Muscle of back (tissue), 11 donors: ENCODE data around the gene FAM107B. TPM values are rescaled to one million over a fixed set of nuclear protein-coding genes. Genes with fewer than 3 reads are reported as not detected.

ENCODE experiments used
- DNase-seq, 3 donors: peaks; one replicate each; pipeline versions ENCODE4 v3.0.0 to v3.0.0-alpha.2; 2013
- polyA plus RNA-seq, 10 donors: library from polyadenylated mRNA; unstranded; fragments of 120-200 nt; gene quantifications; one replicate each; pipeline ENCODE4 v1.2.1, GENCODE V29; 2013; ENCODE audit not compliant: insufficient read length in 10 of 10

Gene FAM107B
- polyA plus RNA-seq, 10 donors = 17.8 to 30.9 (median 23.3) TPM

DNA sequence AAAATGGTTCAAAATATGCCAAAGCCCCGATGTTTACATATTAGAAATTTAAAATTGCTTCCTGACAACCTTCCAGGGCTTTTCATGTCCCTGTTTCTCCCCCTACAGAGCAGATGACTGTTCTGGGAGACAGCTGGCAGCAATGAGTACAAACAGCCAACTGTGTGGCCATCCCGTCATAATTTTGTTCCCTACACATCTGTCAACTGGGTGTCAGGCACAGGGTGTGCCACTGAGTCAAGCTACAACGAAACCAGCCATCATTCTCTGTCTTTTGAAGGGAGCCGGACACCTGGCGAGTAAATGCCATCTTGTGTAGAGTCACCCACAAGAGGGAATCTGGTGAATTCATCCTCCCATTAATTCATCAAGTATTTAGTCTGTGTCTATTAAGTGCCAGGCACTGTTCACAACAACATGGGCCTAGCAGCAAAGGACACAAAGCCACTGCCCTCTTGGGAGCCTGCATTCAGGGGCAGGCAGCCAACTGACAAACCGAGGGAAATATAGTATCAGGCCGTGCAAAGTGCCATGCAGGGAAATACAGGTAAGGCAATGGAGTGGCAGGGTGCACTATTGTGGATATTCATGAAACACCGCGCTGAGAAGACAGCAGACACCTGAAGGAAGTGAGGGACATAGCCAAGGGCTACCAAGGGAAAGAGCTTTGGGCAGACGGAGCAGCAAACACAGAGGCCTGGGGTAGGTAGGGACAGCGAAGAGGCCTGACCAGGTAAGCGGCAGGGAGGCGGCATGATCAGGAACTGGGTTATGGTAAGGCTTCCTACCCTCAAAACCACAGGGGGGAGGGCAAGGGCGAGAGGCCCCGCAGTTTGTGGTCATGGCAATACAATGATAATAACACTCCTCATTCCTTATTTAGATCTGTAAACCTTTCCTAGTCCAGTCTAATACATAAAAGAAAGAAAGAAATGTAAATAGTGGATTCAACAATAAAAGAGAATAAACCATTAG, 213.6 kb downstream of the FAM107B start:
- DNase-seq = no peak

DNA sequence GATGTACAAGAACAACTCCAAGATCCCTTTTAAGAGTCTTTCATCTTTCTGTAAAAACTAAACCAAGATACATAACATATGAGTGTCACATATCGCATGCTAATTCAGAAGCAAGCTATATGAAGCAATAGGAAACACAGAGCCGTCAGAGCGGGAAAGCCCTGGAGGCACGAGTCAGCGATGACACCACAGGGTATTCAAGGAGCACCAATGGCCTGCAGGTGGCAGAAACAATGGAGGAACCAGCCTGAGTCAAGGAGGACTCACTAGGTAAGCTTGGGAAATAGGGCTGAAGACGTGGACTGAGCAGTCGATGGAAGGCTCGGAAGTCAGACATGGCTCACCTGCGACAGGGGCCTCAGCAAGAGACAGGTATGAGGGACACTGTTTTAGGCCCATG, 214.4 kb downstream of the FAM107B start:
- no peak for DNase-seq

DNA sequence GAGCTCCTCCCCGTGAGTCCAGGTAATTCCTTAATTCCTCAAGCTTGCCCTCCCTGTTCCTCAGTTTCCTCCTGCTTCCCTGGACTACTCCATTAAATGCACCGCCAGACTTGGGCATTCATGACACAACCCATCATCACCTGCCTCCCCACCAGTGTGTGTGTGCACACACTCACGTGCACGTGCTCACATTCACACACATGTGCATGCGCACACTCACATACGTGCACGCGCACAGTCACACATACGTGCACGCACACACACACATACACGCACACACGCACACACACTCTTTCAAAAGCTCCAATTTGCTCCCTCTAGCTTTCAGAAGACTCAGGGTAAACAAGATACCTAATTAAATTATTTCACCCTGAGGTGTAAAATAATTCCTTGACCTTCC, 216.7 kb downstream of the FAM107B start:
- DNase-seq = no peak

DNA sequence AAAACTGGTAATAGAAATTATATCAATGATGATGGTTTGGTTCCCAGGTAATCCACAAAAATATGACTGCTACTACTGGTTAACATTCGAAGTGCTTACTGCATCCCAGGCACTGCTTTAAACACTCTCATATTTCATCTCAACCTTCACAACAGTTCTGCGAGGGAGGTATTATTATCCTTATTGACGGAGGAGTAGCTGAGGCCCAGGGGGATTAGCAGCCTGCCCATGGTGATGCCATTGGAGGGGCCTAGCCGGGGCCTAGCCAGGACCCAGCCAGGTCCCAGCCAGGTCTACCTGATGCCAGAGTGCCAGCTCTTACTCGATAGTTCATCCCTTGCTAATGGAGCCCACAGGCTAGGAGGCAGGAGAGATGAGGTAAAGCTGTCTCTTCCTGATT, 217.1 kb downstream of the FAM107B start:
- DNase-seq = no peak

DNA sequence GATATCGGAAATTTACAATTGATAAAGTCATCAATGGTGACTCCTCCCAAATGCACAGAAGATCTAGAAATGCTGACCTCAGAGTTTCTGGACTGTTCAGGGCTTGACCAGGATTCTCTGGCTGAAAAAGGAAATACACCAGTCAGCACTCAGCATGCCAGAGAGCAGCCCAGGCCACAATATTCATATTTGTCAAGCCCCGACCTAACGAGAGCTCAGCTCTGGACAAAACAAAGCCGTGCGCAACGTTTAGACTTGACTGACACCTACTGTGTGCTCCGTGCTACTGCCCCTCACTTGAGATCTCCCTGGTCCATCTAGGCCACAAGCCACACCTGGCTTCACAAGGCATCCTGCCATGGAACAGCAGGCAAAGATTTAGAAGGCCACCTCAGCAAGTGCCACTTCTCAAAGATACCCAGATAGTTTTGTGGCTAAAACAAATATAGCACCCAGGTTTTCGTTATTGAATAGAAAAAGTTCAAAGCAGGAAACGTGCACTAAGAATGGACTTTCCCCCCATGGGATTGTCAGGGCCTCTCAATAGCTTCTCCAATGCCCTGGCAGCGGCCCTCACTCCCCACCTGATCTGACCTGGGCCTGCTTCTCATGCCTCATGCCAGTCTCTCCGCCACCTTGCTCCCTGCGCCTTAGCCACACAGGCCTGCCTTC, 218.3 kb downstream of the FAM107B start:
- no peak for DNase-seq

DNA sequence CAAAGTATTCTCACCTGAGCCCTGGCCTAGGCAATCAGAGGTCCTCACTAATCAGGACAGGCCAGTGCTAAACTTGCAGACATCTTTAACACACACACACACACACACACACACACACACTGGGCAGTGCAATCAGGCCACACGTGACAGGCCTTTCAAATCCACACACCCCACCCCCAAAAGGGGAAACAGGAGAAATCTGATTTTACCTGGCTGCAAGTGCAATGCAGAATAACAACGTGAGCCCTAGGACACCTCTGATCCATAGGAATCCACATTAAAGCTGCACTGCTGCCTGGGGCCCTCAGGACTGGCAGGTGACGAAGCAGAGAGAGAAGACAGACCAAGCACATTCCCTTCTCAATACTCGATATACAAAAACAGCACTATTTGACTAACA, 218.9 kb downstream of the FAM107B start:
- DNase-seq = no peak

DNA sequence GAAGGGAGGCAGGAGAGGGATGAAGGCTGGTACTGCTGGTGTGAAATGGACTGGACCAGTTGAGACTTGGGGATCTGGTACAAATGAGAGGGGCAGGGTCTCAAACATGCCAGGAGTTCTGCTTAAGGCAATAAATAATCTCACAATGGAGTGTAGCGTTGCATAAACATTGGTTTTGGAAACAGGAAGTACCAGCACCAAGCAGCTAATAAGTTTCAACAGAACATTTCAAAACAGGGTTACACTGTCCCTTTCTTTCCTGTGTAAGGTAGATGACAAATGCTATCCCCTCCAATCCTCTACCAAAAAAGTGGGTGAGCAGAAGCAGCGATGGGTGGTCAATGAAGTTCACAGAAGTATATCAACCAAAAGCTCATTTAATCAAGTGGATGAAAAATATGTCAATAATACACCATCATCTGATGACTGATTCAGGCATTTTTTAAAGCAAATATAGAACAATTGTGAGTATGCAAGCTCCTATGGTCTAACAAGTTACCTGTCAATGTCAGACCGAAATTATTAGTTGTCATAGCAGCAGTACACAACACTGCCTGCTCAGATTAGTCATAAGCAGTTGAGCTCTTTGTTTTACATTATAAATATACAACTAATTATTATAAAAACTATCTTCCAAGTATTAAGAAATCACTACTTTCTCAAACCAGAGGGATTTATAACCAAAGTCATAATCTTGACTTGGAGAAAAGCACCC, 220.0 kb downstream of the FAM107B start:
- DNase-seq = no peak

DNA sequence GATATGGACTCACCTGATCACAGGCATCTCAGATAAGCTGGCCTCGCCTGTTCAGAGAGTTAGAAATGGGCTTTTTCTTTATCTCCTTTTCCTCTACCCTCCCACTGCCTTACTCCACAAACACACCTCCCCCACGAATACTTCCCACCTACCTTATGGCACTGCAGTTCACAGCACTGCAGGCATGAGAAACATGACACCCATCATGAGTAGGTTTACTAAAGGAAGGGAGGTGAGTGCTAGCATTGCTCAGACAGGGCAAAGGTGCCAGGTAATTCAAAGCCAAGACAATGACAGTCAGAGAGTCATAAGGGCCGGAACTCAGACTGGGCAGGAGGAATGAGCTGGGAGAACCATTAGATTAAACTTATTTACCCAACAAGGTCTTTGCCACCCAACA, 220.6 kb downstream of the FAM107B start:
- no peak for DNase-seq

DNA sequence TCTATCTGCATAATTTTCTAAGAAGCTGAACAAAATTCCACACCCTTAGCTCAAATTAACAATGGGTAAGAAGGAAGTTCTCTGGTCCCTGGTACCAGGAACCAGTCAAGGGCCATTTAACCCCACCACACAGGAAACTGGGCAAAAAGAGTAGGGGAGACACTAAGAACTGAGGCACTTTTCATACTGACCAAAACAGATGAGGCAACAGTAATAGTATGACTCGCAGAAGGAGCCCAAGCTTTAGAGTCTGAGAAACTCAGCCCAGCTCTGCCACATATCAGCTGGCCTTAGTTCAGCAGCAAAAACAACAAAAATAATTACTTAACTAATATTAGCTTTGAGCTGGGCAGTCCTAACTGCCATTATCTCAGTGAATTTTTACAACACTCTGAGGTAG, 221.2 kb downstream of the FAM107B start:
- no peak for DNase-seq

DNA sequence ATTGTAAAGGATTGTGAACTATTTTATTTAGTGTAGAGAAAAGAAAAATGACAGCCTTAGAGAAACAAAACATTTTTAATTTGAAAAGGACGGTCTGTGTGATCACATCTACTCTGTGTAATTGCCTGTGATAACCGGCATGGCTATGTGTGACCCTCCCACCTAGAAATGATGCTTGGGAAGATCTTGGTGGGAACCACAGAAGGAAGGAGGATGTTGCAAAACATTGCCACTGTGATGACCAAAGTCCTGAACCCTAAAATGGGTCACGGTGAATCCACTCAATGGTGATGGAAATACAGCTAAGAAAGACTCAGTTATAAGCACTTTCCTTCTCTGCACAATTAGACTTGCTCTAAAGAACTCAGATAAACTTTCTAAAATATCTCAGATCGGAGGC, 222.7 kb downstream of the FAM107B start:
- DNase-seq = no peak

DNA sequence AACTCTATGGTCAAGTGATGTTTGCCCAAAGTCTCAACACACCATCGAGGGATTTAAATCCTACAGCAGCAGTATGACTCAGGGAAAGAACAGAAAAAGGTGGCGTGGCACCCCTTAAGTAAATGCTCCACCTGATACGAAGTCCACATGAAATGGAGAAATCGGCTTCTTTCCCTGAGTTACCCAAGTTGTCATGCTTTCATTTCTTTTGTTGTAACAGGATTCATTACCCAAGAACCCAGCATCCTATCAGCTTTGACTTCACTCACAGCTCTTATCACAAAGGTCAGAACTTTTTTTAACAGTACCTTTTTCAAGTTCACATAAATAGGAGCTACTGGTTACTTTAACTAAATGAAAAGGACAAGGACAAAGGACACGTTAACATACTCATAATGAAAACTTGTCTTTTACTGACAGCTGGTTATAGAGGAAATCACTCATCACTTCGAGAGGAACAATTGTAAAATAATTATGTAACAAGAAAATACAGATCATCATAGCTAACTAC, 224.2 kb downstream of the FAM107B start:
- no peak for DNase-seq

DNA sequence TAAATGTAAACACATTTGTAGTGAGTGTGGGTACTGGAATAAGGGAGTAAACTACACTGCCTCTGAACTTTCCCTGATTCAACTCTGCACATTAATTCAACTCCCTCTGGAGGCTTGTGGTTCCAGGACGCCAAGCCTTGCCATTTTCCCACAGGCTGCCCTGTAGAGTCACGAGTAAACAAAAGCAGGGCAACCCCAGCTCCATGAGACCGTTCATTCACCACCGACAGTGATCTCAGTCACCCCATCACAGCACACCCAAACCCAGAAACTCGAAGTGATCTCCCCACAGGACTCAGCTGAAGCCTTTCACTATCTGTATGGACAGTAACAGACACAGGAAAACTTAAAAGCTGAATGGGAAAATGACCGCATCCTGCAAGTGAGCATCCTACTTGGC, 225.2 kb downstream of the FAM107B start:
- no peak for DNase-seq

DNA sequence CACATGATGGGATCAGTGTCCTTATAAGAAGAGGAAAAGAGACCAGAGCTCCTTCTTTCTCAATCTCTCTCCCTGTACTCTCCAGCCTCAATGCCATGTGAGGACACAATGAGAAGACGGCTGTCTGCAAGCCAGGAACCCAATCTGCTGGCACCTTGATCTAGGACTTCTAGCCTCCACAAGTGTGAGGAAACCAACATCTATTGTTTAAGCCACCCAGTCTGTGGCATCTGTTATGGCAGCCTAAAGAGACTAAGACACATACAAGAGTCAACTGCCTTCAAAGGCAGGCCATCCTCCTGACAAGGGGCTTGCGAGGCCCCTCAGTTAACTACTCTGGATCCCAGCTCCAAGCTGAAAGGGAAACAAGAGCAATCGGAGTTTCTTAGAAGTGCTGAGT, 225.7 kb downstream of the FAM107B start:
- DNase-seq = no peak

DNA sequence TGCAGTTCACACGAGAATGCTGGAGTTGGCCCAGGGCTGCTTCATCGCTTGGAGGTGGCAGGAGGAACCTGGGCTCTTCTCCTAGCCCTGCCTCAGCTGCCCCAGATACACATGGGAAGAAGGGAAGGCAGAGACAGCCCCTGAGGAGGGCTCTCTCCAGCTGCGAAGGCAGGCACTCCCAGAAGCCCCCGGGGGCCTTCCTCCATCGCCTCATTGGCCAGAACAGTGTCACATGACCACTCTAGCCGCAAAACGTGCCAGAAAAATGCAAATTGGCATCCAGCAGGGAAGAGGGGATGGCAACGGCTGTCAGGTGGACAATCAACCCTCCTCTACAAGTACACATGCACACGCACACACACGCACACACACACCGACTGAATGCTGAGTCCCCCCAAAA, 226.2 kb downstream of the FAM107B start:
- no peak for DNase-seq

DNA sequence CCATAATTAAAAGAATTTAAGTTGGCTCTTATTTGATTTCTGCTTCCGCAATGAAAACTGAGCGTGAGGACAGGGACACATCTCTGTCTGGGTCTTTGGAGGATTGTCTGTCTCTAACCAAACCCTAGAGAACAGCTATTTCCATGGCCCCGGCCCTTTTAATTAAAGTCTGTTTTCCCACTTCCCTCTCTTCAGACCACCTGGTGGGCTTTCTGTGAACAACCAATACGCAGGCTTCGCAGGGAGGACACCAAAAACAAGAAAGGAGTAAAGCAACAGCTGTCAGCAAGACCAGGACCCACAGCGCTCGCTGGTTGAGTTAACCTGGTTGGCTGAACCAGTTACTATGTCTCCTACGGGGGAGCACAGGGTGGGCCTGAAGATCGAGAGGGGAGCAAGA, 226.9 kb downstream of the FAM107B start:
- DNase-seq = no peak

DNA sequence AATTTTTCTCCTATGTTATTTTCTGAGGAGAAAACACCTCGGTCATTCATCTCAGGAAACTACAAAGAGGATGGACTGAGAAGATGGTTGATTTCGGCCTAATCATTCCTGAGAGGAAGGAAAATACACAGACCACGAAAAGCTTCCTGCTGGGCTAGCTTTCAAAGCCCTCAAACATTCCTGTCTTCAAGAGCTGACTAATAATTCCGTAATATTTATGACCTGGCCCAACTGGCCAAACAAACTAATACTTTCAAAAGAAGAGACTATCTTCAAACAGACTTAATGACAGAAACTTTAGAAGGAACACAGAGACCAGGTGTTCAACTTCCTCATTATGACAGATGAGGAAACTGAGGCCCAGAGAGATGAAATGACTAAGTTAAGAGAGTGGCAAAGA, 228.9 kb downstream of the FAM107B start:
- no peak for DNase-seq

DNA sequence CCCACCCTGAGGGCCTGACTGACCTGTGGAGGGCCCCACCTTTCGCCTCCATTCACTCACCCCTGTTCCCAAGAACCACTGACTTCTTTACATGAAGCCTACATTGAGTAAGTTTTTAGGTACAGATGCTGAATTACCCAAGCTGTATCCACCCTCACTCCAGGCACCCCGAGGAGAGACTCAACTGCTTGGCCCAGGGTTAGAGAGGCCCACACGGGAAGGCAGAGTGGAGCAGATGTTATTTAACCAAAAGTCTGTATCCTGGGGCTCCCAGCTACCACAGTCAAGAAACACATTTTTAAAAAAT, 230.8 kb downstream of the FAM107B start:
- DNase-seq = no peak

DNA sequence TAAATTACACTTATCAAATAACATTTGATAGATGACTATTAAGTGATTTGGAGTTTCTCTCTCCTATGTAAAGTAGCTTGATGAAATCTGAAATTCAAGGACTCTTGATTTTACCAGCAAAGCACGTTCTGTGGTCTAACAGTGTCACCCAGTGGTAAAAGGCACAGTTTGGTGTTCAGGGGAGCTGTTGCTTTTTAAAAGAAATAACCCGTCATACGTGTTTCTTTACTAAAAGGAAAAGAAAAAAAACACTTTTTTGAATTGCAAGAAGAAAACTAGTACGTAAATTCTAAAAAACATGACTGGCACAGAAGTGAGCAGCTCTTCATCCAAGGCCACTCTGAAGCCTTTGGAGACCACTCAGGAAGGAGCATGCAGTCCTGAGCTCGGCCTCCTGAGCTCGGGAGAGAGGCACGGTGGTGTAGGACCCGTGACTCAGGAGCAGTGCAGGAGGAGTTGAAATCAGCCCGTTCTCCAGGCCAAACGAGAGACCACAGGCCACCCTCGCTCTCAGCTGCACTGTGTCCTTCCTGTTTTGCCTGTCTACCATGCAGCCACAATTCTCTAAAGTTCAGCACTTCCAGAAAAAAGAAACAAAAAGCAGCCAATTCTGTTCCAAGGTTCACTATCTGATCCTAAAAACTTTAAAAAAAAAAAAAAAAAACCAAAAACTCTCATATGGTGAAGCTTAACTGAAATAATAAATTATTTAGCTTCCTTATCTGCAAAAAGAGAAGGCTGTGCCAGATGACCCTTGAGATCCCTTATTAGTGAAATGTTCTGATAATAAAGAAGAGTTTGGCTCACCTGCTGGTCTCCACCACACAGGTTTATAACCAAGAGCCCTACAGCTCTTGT, 231.4 kb downstream of the FAM107B start:
- peak; percentile 28 to 79 (median 64) for DNase-seq

DNA sequence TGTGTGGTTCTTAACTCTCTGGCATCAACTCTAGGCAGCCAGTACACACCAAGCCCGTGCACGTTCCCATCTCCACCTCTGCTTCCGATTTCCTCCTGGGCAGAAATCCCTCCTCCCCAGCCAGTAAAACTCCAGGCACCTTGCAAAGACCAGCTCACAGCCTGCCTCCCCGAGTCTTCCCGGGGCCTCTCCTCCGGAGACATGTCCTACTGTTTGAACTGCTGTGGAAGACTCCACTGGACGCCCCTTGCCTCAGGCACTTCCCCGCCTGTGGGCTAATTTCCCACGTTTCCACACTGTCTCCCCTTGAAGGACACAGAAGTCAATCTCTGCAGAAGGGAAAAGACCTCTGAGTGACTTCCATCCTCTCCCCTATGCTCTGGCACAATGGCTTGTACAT, 233.3 kb downstream of the FAM107B start:
- DNase-seq = no peak

DNA sequence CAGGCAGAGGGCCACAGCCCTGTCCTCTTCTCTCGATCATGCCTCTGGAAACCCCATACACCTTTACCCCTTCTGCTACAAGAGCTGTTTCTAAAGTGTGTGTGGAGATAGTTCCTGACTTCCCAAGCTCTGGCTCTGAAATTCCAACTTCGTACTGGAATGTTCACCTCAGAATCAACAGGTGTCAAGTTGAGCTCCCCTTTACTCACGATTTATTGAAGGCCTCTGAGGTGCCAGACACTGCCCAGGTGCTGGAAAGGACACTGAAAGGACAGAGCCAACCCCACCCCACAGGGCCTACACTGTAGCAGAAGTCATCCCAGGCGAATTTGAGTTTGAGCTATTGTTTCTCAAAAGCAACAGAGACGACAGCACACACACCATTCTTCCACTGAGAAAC, 234.1 kb downstream of the FAM107B start:
- no peak for DNase-seq

DNA sequence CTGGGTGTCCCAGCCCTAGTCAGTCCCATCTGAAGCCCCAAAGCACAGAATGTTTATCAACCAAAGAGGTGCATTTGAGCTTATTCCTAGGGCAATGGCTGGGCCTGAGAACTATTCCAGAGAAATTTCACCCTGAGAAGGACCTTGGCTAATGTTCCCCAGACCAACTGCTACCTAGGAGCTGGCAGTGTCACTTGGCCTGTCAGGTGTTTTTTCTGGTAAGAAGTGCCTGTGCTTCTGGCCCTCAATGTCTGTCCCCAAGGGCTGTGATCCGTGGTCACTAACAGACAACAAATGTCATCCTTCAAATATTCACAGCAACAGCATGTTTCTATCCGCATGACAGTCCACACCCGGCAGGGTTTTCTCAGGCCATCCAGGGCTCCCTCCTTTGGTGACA, 234.6 kb downstream of the FAM107B start:
- DNase-seq = no peak

DNA sequence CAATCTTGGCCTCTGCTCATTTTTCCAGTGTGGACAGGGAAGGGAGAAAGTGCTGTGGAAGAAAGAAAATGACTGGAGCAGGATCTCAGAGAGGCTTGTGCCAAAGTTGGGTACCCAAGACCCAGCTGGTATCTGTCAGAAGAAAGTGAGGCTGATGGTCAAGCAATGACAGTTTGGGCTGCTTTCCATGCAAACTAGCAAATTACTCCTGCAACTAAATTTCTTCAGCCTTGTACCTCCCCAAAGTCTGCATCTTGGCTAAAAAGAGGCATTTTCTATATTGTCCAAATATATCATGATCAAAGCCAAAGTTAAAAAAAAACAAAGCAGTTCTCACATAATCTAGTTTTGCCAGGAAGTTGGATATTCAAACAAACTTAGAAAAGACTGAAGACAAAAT, 235.5 kb downstream of the FAM107B start:
- DNase-seq = no peak
